Activated T-helper 1 cell treated with anti-CD3 and anti-CD28 coated beads, Interleukin-2, amount 50 U/mL, for 16 hours (primary cell): ENCODE measurements around the gene MYL7.
"Not testable (repeated sequence)": the region's sequence is repeated elsewhere in the genome, so short reads cannot be mapped to it uniquely, and the experiment has no call there.

Experiments
- DNase-seq, 2 donors: peaks; one replicate each; pipeline ENCODE4 v3.0.0-alpha.2; 2020; ENCODE audit warnings: low read depth in 1 of 2, low spot score in 1 of 2

MYL7 gene

DNA sequence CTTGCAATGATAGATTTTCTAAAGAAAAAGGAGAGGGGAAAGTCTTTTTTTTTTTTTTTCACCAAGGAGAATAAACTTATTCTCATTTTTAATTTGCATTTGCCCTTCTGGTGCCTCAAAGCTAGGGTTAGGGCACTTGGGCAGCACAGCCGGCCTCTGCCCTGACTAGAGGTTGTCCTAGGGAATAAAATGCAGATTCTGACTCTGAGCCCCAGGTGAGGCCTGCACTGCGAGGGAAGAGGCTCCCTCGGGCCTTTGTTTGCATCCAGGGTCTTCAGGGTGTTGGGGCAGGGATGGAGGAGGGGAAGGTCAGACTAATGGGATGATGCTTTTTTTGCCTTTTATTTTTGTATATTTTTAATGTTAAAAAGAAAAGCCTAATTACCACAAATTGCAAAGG lies 7.8 kb downstream of the MYL7 start:
- DNase-seq = no peak

GRCh38 chr7:44132039-44132438 lies 9.1 kb downstream of the MYL7 start:
- DNase-seq = no peak

DNA sequence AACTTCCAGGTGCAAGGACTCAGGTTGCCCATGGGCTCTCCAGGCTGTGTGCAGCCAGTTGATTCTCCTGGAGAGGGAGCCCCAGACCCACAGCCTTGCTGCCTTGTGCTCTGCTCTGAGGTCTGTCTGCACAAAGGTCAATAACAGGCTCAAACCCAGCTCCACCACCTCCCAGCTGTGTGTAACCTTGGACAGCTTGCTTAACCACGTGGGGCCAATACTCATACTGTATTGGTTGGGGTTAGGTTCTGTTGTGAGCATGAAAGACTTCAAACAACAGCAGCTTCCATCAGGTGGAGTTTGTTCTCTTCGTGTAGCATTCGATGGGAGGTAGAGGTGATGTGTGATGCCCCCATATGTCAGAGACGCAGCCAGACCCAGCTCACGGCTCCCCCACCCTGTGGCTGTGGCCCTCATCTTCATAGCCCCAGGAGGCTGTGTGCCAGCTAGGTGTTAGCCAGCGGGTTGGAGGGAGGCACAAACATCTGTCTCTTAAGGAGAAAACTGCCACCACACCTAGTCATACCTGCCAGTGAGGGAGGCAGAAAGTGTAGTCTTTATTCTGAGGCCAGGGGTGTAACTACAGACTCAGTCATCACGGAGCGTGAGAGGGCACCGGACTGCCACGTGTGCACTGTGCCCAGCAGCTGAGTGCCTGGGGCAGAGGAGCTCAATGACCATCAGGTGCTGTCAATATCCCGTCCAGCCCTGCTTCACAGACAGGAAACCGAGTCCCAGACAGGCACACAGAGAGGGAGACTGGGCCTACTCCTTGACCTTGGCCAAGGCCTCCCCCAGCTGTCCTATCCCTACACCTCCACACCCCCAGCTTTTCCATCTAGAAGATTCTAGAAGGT lies 9.7 kb downstream of the MYL7 start:
- no peak for DNase-seq

DNA sequence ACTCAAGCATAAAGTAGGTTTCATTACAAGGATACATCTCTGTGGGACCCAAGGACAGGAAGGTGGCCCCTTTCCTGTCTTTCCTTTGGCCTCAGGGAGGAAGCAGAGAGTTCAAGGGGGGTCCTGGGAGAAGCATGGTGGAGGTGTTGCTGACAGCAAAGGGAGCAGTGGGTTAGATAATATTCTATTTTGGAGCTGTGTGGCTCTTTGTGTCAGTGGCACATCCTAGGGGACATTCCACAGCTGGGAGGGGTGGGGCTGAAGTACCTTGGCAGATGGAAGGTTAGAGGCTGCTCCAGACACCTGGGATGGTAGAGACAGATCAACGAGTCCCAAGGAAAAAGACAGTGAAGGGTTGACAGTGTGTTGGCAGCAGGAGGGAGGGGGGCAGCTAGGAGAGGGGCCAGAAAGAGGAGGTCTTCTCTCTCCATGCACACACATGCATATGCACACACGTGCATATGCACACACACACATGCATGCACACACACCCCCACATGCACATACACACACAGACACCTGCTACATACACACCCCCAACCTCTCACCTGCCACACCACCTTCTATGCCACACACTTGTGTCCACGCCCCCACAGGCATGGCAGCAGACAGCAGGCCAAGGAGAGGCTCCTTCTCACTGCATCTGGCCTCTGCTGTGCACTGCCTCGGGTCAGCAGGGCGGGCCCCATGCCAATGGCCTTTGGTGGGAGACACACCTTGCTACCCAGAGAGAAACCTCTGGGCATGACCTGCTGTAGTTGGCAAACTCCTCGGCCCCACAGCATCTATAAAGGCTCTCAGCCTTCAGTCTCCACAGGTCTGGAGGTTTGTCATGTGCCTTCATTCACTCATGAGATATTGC lies 12.2 kb downstream of the MYL7 start:
- DNase-seq = no peak

DNA sequence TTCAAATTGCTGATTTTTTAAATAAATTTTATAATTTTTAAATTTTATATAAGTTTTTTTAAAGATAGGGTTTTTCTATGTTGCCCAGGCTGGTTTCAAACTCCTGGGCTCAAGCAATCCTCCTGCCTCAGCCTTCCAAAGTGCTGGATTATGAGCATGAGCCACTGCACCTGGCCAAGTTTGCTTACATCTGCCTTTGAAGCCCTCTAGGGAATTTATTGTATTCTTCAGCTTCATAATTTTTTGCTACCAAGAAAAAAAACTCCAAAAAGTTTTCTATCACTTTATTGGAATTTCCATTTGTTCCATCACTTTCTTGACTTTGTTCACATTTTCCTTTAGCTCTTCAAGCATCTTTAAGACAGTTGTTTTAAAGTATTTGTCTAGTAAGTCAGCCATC lies 14.0 kb downstream of the MYL7 start:
- no peak for DNase-seq

DNA sequence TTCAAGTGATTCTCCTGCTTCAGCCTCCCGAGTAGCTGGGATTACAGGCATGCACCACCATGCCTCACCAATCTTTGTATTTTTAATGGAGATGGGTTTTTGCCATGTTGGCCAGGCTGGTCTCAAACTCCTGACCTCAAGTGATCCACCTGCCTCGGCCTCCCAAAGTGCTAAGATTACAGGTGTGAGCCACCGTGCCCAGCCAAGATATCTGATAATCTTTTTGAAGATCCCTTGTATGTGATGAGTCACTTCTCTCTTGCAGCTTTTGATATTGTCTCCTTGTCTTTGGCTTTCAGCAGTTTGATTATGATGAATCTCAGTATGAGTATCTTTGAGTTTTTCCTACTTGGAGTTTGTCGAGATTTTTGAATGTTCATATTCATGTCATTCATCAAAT lies 14.6 kb downstream of the MYL7 start:
- not testable (repeated sequence) for DNase-seq

- DNase-seq = no peak
Measured at GRCh38 chr7:44124822-44125202, 16.3 kb downstream of the MYL7 start.

- peak; percentile 95 to 97 for DNase-seq
Measured at GRCh38 chr7:44123190-44124003, 17.7 kb downstream of the MYL7 start, which contains the start of gene POLD2. TSS of gene POLD2 (minus strand) at chr7:44123548. CDS start at chr7:44122053, 1,495 bp downstream.

- DNase-seq = no peak
Measured at GRCh38 chr7:44122529-44122928, 18.6 kb downstream of the MYL7 start.

DNA sequence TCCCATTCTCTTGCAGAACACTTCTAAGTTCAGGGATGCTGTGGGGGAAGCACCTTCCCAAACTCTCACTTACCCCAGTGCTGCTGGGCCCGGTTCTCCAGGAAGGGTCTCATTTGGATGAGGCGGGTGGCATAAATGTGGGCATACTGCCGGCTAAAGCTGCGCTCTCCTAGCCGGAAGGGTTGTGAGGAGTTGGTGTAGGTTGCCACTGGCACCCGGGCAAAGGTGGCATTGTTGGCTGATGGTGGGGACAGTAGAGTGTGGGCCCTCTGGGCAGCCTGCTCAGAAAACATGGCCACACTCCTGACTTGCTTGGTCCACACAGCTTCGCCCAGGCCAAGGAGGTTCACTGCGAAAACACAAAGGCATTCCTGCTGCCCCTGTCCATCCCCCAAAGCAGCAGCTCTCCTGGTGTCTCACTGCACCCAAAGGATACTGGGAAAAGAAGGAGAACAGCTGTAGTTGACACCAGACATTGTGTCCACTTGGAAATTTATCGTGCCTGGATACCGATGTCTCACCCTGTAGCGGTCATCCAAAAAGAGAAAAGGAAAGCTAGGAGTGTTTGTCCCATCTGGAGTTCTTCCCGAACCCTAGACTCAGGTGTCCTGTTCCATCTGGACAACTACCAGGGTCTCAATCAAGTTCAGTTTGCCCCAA lies 19.2 kb downstream of the MYL7 start:
- no peak for DNase-seq

- no peak for DNase-seq
Measured at GRCh38 chr7:44120395-44120794, 20.7 kb downstream of the MYL7 start.

- DNase-seq = no peak
Measured at GRCh38 chr7:44119829-44120380, 21.2 kb downstream of the MYL7 start.

GRCh38 chr7:44117801-44118429 lies 23.2 kb downstream of the MYL7 start:
- no peak for DNase-seq

- DNase-seq = no peak
Measured at GRCh38 chr7:44116789-44117666, 24.1 kb downstream of the MYL7 start.

DNA sequence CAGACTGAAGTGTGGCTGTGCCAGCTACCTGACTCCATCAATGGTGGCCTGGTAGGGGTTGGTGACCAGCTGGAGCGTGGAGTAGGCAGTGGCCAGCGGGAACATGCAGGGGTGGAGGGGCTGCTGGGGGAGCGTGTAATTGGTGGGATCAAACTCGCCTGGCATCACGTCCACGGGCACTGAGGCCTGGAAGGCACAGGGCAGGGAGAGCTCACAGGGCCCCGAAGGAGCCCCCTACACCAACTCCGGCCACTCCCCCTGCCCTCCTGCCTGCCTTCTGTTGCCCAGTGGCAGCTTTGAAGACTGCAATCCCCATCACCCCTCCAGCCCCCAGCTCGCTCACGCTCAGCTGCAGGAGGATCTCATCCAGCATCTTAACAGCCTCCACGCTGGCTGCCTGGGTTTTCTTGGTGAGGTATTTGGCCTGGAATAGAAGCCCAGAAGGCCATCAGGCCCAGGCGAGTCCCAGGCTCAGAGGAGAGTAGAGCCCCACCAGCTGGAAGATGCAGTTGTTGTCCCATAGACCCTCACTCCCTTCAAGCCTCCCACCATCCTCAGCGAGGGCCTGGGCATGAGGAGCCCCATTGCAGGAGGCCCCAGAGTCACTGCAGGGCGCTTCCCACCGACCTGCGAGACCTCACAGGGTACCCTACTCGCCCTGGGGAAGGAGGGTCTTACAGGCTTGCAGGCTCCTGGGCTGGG lies 24.9 kb downstream of the MYL7 start:
- no peak for DNase-seq

DNA sequence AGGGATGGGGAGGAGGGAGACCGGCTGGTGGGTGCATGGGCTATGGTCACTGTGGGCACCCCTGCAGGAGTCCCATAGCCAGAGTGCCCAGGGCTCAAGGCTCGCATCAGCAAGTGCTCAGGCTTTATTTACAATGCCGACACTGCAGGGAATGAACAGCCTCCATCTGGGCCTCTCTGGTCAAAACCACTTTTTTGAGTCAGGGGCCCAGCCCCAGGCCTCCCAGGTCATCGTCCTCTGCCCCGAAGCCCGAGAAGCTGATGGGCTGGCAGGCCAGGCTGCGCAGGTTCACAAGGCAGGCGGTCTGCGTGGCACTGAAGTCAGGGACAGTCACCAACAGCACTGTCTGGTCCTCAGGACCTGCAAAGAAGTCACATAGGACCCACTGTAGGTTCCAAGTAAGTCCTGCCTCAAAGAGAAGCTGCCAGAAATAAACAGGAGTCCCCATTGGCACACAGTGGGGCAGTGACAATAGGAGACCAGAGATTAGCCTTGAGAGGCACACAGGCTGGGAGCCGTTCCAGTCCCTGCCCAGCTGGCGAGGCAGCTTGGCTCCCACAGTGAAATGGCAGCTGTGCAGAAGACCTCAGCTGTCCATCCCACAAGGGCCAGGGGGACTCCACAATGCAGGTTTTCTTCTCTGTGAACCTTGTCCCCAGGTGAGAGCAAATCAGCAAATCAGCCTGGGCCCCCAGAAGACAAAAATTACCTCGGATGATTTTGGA lies 26.4 kb downstream of the MYL7 start:
- no peak for DNase-seq

GRCh38 chr7:44113764-44114354 lies 27.3 kb downstream of the MYL7 start:
- no peak for DNase-seq
